Mesenchymal stem cell (in vitro differentiated cells and primary cell): Measurements from ENCODE around the gene ERVK3-1.

Experiments
- DNase-seq: peaks from one replicate; pipeline ENCODE4 v3.0.0-alpha.2; 2013
- H2AFZ ChIP-seq: one replicate; pipeline ENCODE4 v1.6.1; 2013; ENCODE audit warnings: low read depth, mild to moderate bottlenecking, control low read depth, inconsistent platforms, low read length, moderate library complexity
- H2AK5ac ChIP-seq: 2 replicates; pipeline ENCODE4 v1.6.1; 2013; ENCODE audit warnings: low read length, moderate library complexity, mild to moderate bottlenecking, inconsistent platforms; ENCODE audit not compliant: severe bottlenecking
- H2BK120ac ChIP-seq: one replicate; pipeline ENCODE4 v1.6.1; 2013; ENCODE audit warnings: low read depth, mild to moderate bottlenecking, inconsistent platforms, low read length, moderate library complexity
- H2BK12ac ChIP-seq, 2 experiments: one replicate each; pipeline ENCODE4 v1.6.1; 2013; ENCODE audit warnings: inconsistent platforms in 2 of 2, low read length in 2 of 2, mild to moderate bottlenecking in 2 of 2, moderate library complexity in 2 of 2, control low read depth in 1 of 2
- H2BK15ac ChIP-seq: one replicate; pipeline ENCODE4 v1.6.1; 2013; ENCODE audit warnings: mild to moderate bottlenecking, low read depth, inconsistent platforms; ENCODE audit not compliant: poor library complexity, severe bottlenecking
- H2BK5ac ChIP-seq: 2 replicates; pipeline ENCODE4 v1.6.1; 2013; ENCODE audit warnings: low read depth, mild to moderate bottlenecking, low read length, control low read depth, inconsistent platforms; ENCODE audit not compliant: poor library complexity, severe bottlenecking
- H3K14ac ChIP-seq, 2 experiments: one replicate each; pipeline ENCODE4 v1.6.1; 2013; ENCODE audit warnings: inconsistent platforms in 2 of 2, low read length in 2 of 2, control low read depth in 1 of 2, mild to moderate bottlenecking in 1 of 2, moderate library complexity in 1 of 2
- H3K18ac ChIP-seq, 2 experiments: one replicate each; pipeline ENCODE4 v1.6.1; 2013; ENCODE audit warnings: inconsistent platforms in 2 of 2, low read length in 2 of 2, control low read depth in 1 of 2, low read depth in 1 of 2, mild to moderate bottlenecking in 1 of 2
- H3K23ac ChIP-seq, 2 experiments: one replicate each; pipeline ENCODE4 v1.6.1; 2013; ENCODE audit warnings: inconsistent platforms in 2 of 2, low read length in 2 of 2, mild to moderate bottlenecking in 2 of 2, moderate library complexity in 2 of 2, control low read depth in 1 of 2
- H3K27ac ChIP-seq: 2 replicates; pipeline ENCODE4 v1.5.1; 2013; ENCODE audit warnings: mild to moderate bottlenecking, moderate library complexity, low read length, control low read depth, inconsistent platforms; ENCODE audit not compliant: poor library complexity, severe bottlenecking
- H3K27me3 ChIP-seq, 2 experiments: 2 replicates each; pipeline versions ENCODE4 v1.6.1 to v1.7.0; 2013; ENCODE audit warnings: low read length in 2 of 2, mild to moderate bottlenecking in 2 of 2, moderate library complexity in 2 of 2, control low read depth in 1 of 2, inconsistent platforms in 1 of 2; ENCODE audit not compliant: control insufficient read depth in 1 of 2, insufficient read depth in 1 of 2
- H3K36me3 ChIP-seq, 2 experiments: 2 replicates each; pipeline versions ENCODE4 v1.6.1 to v1.7.0; 2013; ENCODE audit warnings: low read length in 2 of 2, control low read depth in 1 of 2, inconsistent platforms in 1 of 2, low read depth in 1 of 2, mild to moderate bottlenecking in 1 of 2; ENCODE audit not compliant: insufficient read depth in 2 of 2, control insufficient read depth in 1 of 2
- H3K4ac ChIP-seq, 2 experiments: one replicate each; pipeline ENCODE4 v1.6.1; 2013; ENCODE audit warnings: inconsistent platforms in 2 of 2, low read length in 2 of 2, mild to moderate bottlenecking in 2 of 2, moderate library complexity in 2 of 2, control low read depth in 1 of 2, low read depth in 1 of 2
- H3K4me1 ChIP-seq: 2 replicates; pipeline ENCODE4 v1.6.1; 2013; ENCODE audit warnings: low read depth, low read length, control low read depth; ENCODE audit not compliant: control insufficient read depth, insufficient read depth
- H3K4me2 ChIP-seq: 2 replicates; pipeline ENCODE4 v1.6.1; 2013; ENCODE audit warnings: low read length, mild to moderate bottlenecking, inconsistent platforms; ENCODE audit not compliant: poor library complexity, severe bottlenecking
- H3K4me3 ChIP-seq, 2 experiments: 2 replicates each; pipeline versions ENCODE4 v1.5.1 to v1.7.0; 2013; ENCODE audit warnings: low read length in 2 of 2, mild to moderate bottlenecking in 2 of 2, control low read depth in 1 of 2, low read depth in 1 of 2; ENCODE audit not compliant: insufficient read depth in 1 of 2
- H3K79me1 ChIP-seq: replicated peaks from 2 replicates; pipeline ENCODE4 v1.6.1; 2013; ENCODE audit warnings: mild to moderate bottlenecking, control low read depth, low read length, inconsistent platforms; ENCODE audit not compliant: poor library complexity, severe bottlenecking
- H3K9ac ChIP-seq: 2 replicates; pipeline ENCODE4 v1.7.0; 2013; ENCODE audit warnings: mild to moderate bottlenecking, low read length, moderate library complexity
- H3K9me3 ChIP-seq: 2 replicates; pipeline ENCODE4 v1.7.0; 2013; ENCODE audit warnings: mild to moderate bottlenecking, low read length; ENCODE audit not compliant: control insufficient read depth
- H4K8ac ChIP-seq: one replicate; pipeline ENCODE4 v1.6.1; 2013; ENCODE audit warnings: inconsistent platforms, mild to moderate bottlenecking, low read length, moderate library complexity
- H4K91ac ChIP-seq: one replicate; pipeline ENCODE4 v1.6.1; 2013; ENCODE audit warnings: mild to moderate bottlenecking, low read length, inconsistent platforms
- WGBS: methylation state at CpG from one replicate; pipeline ENCODE4 v1.1.7; 2013; ENCODE audit warnings: mixed read lengths; 5-methylcytosine and 5-hydroxymethylcytosine counted together

Gene ERVK3-1

DNA sequence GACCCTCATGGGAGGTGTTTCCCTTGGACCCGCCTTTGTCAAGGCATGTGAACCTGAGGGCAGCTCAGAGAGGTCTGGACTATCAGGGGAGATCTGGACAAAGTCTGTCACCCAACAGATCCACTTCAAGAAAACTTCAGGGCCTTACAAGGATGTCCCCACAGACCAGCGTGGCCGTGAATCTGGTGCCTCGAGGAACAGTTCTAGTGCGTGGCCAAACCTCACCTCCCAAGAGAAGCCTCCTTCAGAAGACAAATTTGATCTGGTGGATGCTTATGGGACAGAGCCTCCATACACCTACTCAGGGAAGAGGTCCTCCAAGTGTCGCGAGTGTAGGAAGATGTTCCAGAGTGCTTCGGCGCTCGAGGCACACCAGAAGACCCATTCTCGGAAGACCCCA, 33.2 kb downstream of the ERVK3-1 start:
- Histone ChIP-seq H2BK15ac (no peak overlapping the region), H4K8ac (no peak overlapping the region), H3K14ac (no peak overlapping the region), H3K4me3 (no peak overlapping the region), H3K4ac (no peak overlapping the region), H2BK120ac (no peak overlapping the region), H2BK5ac (no peak overlapping the region), H2AK5ac (no peak overlapping the region), H3K18ac (no peak overlapping the region), H2BK12ac (no peak overlapping the region), H4K91ac (no peak overlapping the region), H2AFZ (no peak overlapping the region), H3K4me1 (no peaks in the 10 kb centered on the region), H3K23ac (no peak overlapping the region), H3K9me3 (peaks cover 14% of the 10 kb centered on the region), H3K27ac (no peak overlapping the region), H3K36me3 (peaks cover 62 to 70% of the 10 kb centered on the region in 2 experiments), H3K79me1 (peaks cover 44% of the 10 kb centered on the region), H3K9ac (no peak overlapping the region), H3K27me3 (no peaks in the 10 kb centered on the region), H3K4me2 (no peak overlapping the region)
- DNase-seq: no peak
- 99% methylated on average over 11 of the region's 11 CpGs for WGBS

DNA sequence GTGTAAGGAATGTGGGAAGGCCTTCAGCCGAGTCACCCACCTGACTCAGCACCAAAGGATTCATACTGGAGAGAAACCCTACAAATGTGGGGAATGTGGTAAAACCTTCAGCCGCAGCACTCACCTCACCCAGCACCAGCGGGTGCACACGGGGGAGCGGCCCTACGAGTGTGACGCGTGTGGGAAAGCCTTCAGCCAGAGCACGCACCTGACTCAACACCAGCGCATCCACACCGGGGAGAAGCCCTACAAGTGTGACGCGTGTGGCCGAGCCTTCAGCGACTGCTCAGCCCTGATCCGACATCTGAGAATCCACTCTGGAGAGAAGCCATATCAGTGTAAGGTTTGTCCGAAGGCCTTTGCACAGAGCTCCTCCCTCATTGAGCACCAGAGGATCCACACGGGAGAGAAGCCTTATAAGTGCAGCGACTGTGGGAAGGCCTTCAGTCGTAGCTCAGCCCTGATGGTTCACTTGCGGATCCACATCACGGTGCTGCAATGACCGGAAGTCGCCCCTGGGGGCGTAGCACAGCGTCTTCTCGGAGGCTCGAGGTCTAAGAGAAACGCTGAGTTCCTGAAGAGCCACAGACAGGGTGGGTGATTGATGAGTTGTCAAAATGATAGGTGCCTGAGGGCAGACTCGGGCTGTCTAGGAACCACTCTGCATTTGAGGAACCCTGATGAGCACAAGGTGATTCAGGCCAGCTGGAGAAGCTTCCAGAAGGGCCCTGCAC, 33.8 kb downstream of the ERVK3-1 start:
- no peak overlapping the region for H2BK120ac ChIP-seq
- H2AFZ ChIP-seq: no peak overlapping the region
- no peak overlapping the region for H3K23ac ChIP-seq
- no peak overlapping the region for H4K91ac ChIP-seq
- no peak for DNase-seq
- H2BK5ac ChIP-seq: no peak overlapping the region
- peaks cover 14% of the 10 kb centered on the region for H3K9me3 ChIP-seq
- H3K27ac ChIP-seq: no peak overlapping the region
- no peaks in the 10 kb centered on the region for H3K27me3 ChIP-seq
- no peak overlapping the region for H3K14ac ChIP-seq
- WGBS: 87% methylated on average over 30 of the region's 30 CpGs
- no peak overlapping the region for H3K4me2 ChIP-seq
- peaks cover 44% of the 10 kb centered on the region for H3K79me1 ChIP-seq
- no peak overlapping the region for H4K8ac ChIP-seq
- no peak overlapping the region for H3K4me3 ChIP-seq
- H2AK5ac ChIP-seq: no peak overlapping the region
- no peaks in the 10 kb centered on the region for H3K4me1 ChIP-seq
- H3K18ac ChIP-seq: no peak overlapping the region
- no peak overlapping the region for H2BK12ac ChIP-seq
- no peak overlapping the region for H2BK15ac ChIP-seq
- H3K4ac ChIP-seq: no peak overlapping the region
- no peak overlapping the region for H3K9ac ChIP-seq
- H3K36me3 ChIP-seq: peaks cover 62 to 70% of the 10 kb centered on the region in 2 experiments

DNA sequence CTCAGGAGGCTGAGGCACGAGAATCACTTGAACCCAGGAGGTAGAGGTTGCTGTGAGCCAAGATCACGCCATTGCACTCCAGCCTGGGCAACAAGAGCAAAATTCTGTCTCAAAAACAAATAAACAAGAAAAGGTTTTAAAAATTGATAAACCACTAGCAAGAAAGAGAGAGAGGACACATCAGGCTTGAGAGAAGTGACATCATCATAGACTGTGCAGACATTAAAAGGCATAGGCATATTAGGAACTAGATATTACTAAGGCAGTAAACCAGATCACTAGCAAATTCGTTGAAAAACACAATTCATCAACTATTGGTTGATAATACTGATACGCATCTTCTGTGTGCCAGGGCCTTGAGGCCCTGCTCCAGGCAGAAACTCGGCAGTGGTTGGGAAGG, 40.4 kb downstream of the ERVK3-1 start:
- H2AK5ac ChIP-seq: no peak overlapping the region
- peak; percentile 15 for DNase-seq
- H3K14ac ChIP-seq: no peak overlapping the region
- H3K18ac ChIP-seq: no peak overlapping the region
- 93% methylated on average over 4 of the region's 5 CpGs for WGBS
- H3K4me2 ChIP-seq: no peak overlapping the region
- H3K23ac ChIP-seq: no peak overlapping the region
- peaks cover 27% of the 10 kb centered on the region for H3K79me1 ChIP-seq
- H3K27ac ChIP-seq: no peak overlapping the region
- H4K8ac ChIP-seq: no peak overlapping the region
- H2BK120ac ChIP-seq: no peak overlapping the region
- no peak overlapping the region for H3K4me3 ChIP-seq
- no peak overlapping the region for H3K9ac ChIP-seq
- H2BK12ac ChIP-seq: no peak overlapping the region
- H2BK15ac ChIP-seq: no peak overlapping the region
- no peak overlapping the region for H2BK5ac ChIP-seq
- peaks cover 16 to 21% of the 10 kb centered on the region in 2 experiments for H3K36me3 ChIP-seq
- peaks cover 10% of the 10 kb centered on the region for H3K4me1 ChIP-seq
- no peak overlapping the region for H3K4ac ChIP-seq
- H2AFZ ChIP-seq: no peak overlapping the region
- no peaks in the 10 kb centered on the region for H3K27me3 ChIP-seq
- no peaks in the 10 kb centered on the region for H3K9me3 ChIP-seq
- H4K91ac ChIP-seq: no peak overlapping the region

DNA sequence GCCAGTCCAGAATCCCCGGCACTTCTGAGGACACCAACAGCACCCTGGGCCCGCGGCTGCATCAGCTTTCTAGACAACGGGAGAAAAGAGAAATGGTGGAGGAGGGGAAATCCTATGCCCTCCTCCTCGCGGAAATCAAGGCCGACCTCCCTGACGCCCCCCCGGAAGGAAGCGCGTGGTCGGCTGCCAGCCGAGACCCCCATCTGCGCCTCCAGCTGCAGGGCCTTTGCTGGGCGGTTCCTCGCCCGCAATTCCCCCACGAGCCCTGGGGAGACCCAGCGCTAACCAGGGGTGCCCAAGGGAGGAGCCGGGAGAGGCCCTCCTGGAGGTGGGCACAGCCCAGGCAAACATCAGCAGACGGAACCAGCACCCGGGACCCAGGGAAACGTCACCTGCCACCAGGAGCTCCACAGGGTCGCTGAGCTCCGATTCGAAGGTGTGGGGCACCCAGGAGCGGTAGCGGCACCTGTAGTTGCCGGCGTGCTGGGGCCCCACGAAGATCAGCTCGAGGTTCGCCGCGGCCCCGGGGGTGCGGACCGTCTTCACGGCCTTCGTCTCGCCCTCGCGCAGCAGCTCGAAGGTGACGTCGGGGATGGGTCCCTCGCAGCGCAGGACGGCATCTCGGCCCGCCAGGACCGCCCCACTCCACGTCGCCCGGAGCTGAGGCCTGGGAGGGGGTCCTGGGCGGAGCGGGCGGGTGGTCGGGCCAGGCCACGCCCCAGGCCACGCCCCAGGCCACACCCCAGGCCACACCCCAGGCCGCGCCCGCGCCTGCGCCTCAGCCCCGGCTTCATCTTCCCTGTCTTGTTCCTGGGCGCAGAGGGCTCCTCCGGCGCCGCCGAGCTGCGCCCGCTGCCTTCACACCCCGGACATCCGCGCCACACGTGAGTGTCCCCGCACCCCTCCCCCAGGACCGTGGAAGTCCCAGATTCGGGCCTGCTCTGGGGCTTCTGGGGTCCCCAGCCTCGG, 42.1 kb downstream of the ERVK3-1 start:
- Histone ChIP-seq H2AK5ac (no peak overlapping the region), H4K8ac (peak overlapping the region; percentile 73), H3K9me3 (no peaks in the 10 kb centered on the region), H3K79me1 (peaks cover 31% of the 10 kb centered on the region), H4K91ac (peak overlapping the region; percentile 88), H2BK12ac (peak overlapping the region in 1 of 2 experiments; percentile 48), H3K4me3 (peak overlapping the region; percentile 88 to 90), H2AFZ (peak overlapping the region; percentile 84), H3K36me3 (peaks cover 4 to 27% of the 10 kb centered on the region in 2 experiments), H2BK120ac (no peak overlapping the region), H3K4me1 (peaks cover 10% of the 10 kb centered on the region), H2BK5ac (peak overlapping the region; percentile 24), H3K27me3 (no peaks in the 10 kb centered on the region), H3K4ac (peak overlapping the region; percentile 81 to 98), H3K23ac (peak overlapping the region in 1 of 2 experiments; percentile 66), H3K14ac (peak overlapping the region in 1 of 2 experiments; percentile 93), H3K4me2 (peak overlapping the region; percentile 84), H3K27ac (peak overlapping the region; percentile 71), H2BK15ac (peak overlapping the region; percentile 77), H3K9ac (peak overlapping the region; percentile 87), H3K18ac (peak overlapping the region; percentile 94 to 95)
- 1% methylated on average over 70 of the region's 82 CpGs for WGBS
- peak; percentile 78 for DNase-seq
